Upper lobe of left lung (tissue), 6 donors: ENCODE measurements around the gene ACKR3. TPM values are rescaled to one million over a fixed set of nuclear protein-coding genes. Genes with fewer than 3 reads are reported as not detected.

Experiments used
- ATAC-seq, 2 donors: fragments of 200-7000 bp; cut with Tn5 transposase; one replicate each; pipeline ENCODE4 v1.9.1; 2022; ENCODE audit warnings: mild to moderate bottlenecking in 2 of 2, moderate library complexity in 2 of 2; ENCODE audit not compliant: low FRiP score in 2 of 2
- DNase-seq, 2 donors: peaks; one replicate each; pipeline ENCODE4 v3.0.0-alpha.2; 2019 to 2020
- H3K27ac ChIP-seq, 4 donors: fragments of 200-600 bp; sonication (generic); one replicate each; pipeline ENCODE4 v1.5.1; 2016 to 2019
- H3K27me3 ChIP-seq, 4 donors: fragments of 200-600 bp; sonication (generic); one replicate each; pipeline ENCODE4 v1.5.1; 2017 to 2019
- H3K36me3 ChIP-seq, 4 donors: fragments of 200-600 bp; sonication (generic); one replicate each; pipeline ENCODE4 v1.5.1; 2016 to 2019
- H3K4me1 ChIP-seq, 4 donors: fragments of 200-600 bp; sonication (generic); one replicate each; pipeline ENCODE4 v1.5.1; 2018 to 2019
- H3K4me3 ChIP-seq, 4 donors: fragments of 200-600 bp; sonication (generic); one replicate each; pipeline ENCODE4 v1.5.1; 2017 to 2019; ENCODE audit warnings: mild to moderate bottlenecking in 2 of 4, moderate library complexity in 1 of 4
- H3K9me3 ChIP-seq, 4 donors: fragments of 200-600 bp; sonication (generic); one replicate each; pipeline ENCODE4 v1.5.1; 2018 to 2019
- CTCF ChIP-seq, 6 experiments: fragments of 450-650 bp in 4 of 6; fragments of 200-600 bp in 2 of 6; sonication (generic) in 2 of 6; IDR thresholded peaks; one replicate each; pipeline ENCODE4 v1.5.1; 2016 to 2019; ENCODE audit warnings: antibody characterized with exemption in 6 of 6
- EP300 ChIP-seq, 4 donors: sonication (generic); formaldehyde crosslinking; IDR thresholded peaks; one replicate each; pipeline ENCODE4 v1.5.1; 2017; ENCODE audit warnings: antibody characterized with exemption in 4 of 4, control low read depth in 2 of 4
- POLR2A ChIP-seq, 4 donors: fragments of 450-650 bp; IDR thresholded peaks; one replicate each; pipeline ENCODE4 v1.5.1; 2016 to 2017; ENCODE audit warnings: antibody characterized with exemption in 4 of 4, mild to moderate bottlenecking in 2 of 4
- POLR2AphosphoS5 ChIP-seq, 2 donors: sonication (generic); formaldehyde crosslinking; IDR thresholded peaks; one replicate each; pipeline ENCODE4 v1.5.1; 2017; ENCODE audit warnings: antibody characterized with exemption in 2 of 2
- WGBS, 2 donors: methylation state at CpG; one replicate each; pipeline ENCODE4 v1.1.5; 2017 to 2018; 5-methylcytosine and 5-hydroxymethylcytosine counted together
- total RNA-seq, 6 donors: library from RNA; depleted of rRNA in 4 of 6; stranded (reverse); fragments of >200 nt in 4 of 6; gene quantifications; one replicate each; pipeline versions ENCODE4 v1.1.0 to v1.2.1, GENCODE V29; 2016 to 2021
- donor health status: DM: no; HTN: no; CAD: no; lungs with moderate emphysema.
- donor health status: DM: no; HTN: yes; CAD: no; lungs with severe emphysema.

Gene ACKR3
- total RNA-seq, 6 donors from 2014 or later, result 3.9 to 28.5 (median 10.5) TPM

DNA sequence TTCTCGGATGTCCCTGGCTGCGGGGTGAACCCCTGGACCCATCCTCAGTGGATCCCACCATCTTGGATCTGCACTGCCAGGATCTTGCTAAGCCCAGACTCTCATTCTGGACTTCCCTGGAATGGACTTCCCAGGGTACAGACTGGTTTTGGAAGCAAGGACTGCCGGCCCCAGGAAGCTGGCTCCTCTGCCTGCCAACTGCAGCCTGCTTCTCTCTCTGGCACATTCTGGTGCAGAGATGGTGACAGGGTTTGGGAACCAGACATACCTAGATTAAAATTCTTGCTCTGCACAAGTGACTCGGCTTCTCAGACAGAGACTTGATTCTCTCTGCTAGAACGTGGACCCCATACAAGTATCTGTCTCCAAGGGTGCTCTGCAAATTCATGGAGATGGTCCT is 29.4 kb downstream of the ACKR3 start:
- no peaks in the 10 kb centered on the region for H3K36me3 ChIP-seq
- no peaks in the 10 kb centered on the region for H3K27me3 ChIP-seq
- DNase-seq, result no peak
- no peaks in the 10 kb centered on the region for H3K4me1 ChIP-seq
- H3K27ac ChIP-seq, result no peak overlapping the region
- 94 to 100% methylated on average over 2 to 5 of the region's 5 CpGs for WGBS, 2 donors
- no peak for TF ChIP-seq POLR2AphosphoS5 (IDR thresholded peaks at IDR 0.05)
- TF ChIP-seq EP300 (IDR thresholded peaks at IDR 0.05), result no peak
- no peak for TF ChIP-seq POLR2A (IDR thresholded peaks at IDR 0.05)
- no peak for TF ChIP-seq CTCF (IDR thresholded peaks at IDR 0.05)
- H3K9me3 ChIP-seq, result no peaks in the 10 kb centered on the region
- no peak overlapping the region for H3K4me3 ChIP-seq
- no peak for ATAC-seq

GRCh38 chr2:236600158-236600557 is 30.5 kb downstream of the ACKR3 start:
- Histone ChIP-seq H3K9me3 (no peaks in the 10 kb centered on the region), H3K4me1 (no peaks in the 10 kb centered on the region), H3K36me3 (no peaks in the 10 kb centered on the region), H3K4me3 (no peak overlapping the region), H3K27ac (no peak overlapping the region), H3K27me3 (no peaks in the 10 kb centered on the region)
- 86 to 89% methylated on average over 7 of the region's 7 CpGs for WGBS, 2 donors
- TF ChIP-seq EP300 (IDR thresholded peaks at IDR 0.05) (no peak), POLR2A (IDR thresholded peaks at IDR 0.05) (no peak), POLR2AphosphoS5 (IDR thresholded peaks at IDR 0.05) (no peak), CTCF (IDR thresholded peaks at IDR 0.05) (no peak)
- DNase-seq, result no peak
- ATAC-seq, result no peak

DNA sequence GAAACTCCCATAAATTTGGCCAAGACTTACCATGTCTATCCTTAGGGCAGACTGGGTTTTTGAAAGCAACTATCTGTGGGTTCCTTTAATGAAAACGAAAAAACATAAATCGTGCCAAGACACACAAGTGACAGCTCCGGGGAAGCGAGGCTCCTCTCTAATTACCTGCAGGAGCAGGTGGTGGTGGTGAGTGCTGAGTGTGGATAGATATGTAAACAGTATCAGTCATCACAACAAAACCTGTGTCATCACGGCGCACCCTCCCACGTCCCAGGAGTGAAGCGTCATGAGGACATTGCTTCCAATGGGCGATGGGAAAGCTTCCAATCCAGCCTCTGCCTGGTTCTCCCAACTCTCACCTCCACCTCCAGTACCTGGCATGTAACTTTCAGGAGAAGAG is 31.3 kb downstream of the ACKR3 start:
- Histone ChIP-seq H3K4me3 (no peak overlapping the region), H3K36me3 (no peaks in the 10 kb centered on the region), H3K27ac (no peak overlapping the region), H3K27me3 (no peaks in the 10 kb centered on the region), H3K9me3 (no peaks in the 10 kb centered on the region), H3K4me1 (no peaks in the 10 kb centered on the region)
- DNase-seq (no peak), ATAC-seq (no peak)
- TF ChIP-seq CTCF (IDR thresholded peaks at IDR 0.05) (no peak), POLR2A (IDR thresholded peaks at IDR 0.05) (no peak), POLR2AphosphoS5 (IDR thresholded peaks at IDR 0.05) (no peak), EP300 (IDR thresholded peaks at IDR 0.05) (no peak)
- WGBS, 2 donors, result 80 to 83% methylated on average over 9 of the region's 9 CpGs

- H3K4me3 ChIP-seq, result no peak overlapping the region
- ATAC-seq, result no peak
- WGBS, 2 donors, result 83 to 93% methylated on average over 13 of the region's 13 CpGs
- no peaks in the 10 kb centered on the region for H3K27me3 ChIP-seq
- H3K36me3 ChIP-seq, result no peaks in the 10 kb centered on the region
- no peak for DNase-seq
- no peak overlapping the region for H3K27ac ChIP-seq
- no peaks in the 10 kb centered on the region for H3K9me3 ChIP-seq
- TF ChIP-seq POLR2A (IDR thresholded peaks at IDR 0.05) (no peak), POLR2AphosphoS5 (IDR thresholded peaks at IDR 0.05) (no peak), CTCF (IDR thresholded peaks at IDR 0.05) (no peak), EP300 (IDR thresholded peaks at IDR 0.05) (no peak)
- no peaks in the 10 kb centered on the region for H3K4me1 ChIP-seq
Observed at GRCh38 chr2:236601316-236602202, 31.9 kb downstream of the ACKR3 start.

- no peaks in the 10 kb centered on the region for H3K9me3 ChIP-seq
- no peak for ATAC-seq
- WGBS, 2 donors, result 81 to 87% methylated on average over 4 of the region's 4 CpGs
Observed at GRCh38 chr2:236602678-236603077, 33.1 kb downstream of the ACKR3 start.

More at GRCh38 chr2:236602678-236603077, 33.1 kb downstream of the ACKR3 start:
- no peak for DNase-seq
- no peak for TF ChIP-seq CTCF (IDR thresholded peaks at IDR 0.05)
- TF ChIP-seq POLR2A (IDR thresholded peaks at IDR 0.05), result no peak
- no peak for TF ChIP-seq POLR2AphosphoS5 (IDR thresholded peaks at IDR 0.05)
- TF ChIP-seq EP300 (IDR thresholded peaks at IDR 0.05), result no peak
- no peaks in the 10 kb centered on the region for H3K27me3 ChIP-seq
- H3K4me1 ChIP-seq, result no peaks in the 10 kb centered on the region
- no peak overlapping the region for H3K4me3 ChIP-seq
- H3K27ac ChIP-seq, result no peak overlapping the region
- H3K36me3 ChIP-seq, result no peaks in the 10 kb centered on the region
